Retinal pigment epithelial cell (primary cell): ENCODE measurements around the gene CDKN1A.

Experiments
- DNase-seq: peaks from one replicate; pipeline ENCODE4 v3.0.0-alpha.2; 2010; ENCODE audit warnings: low read depth
- H3K4me3 ChIP-seq: 2 replicates; pipeline ENCODE4 v1.5.1; 2011; ENCODE audit warnings: mild to moderate bottlenecking, low read length, control low read depth, moderate library complexity
- CTCF ChIP-seq: conservative IDR thresholded peaks from 2 replicates; pipeline ENCODE4 v1.5.1; 2011; ENCODE audit warnings: low read depth, low read length, control low read depth, inconsistent platforms

CDKN1A gene

GRCh38 chr6:36691612-36692011 is 13.1 kb downstream of the CDKN1A start:
- no peak overlapping the region for H3K4me3 ChIP-seq
- DNase-seq = no peak
- TF ChIP-seq CTCF = no peak

- DNase-seq = no peak
- no peak for TF ChIP-seq CTCF
- H3K4me3 ChIP-seq = no peak overlapping the region
Observed at GRCh38 chr6:36692220-36692619, 13.7 kb downstream of the CDKN1A start.

GRCh38 chr6:36692861-36693702 is 14.6 kb downstream of the CDKN1A start:
- no peak overlapping the region for H3K4me3 ChIP-seq
- DNase-seq = no peak
- no peak for TF ChIP-seq CTCF

GRCh38 chr6:36694616-36695015 is 16.1 kb downstream of the CDKN1A start:
- DNase-seq = no peak
- no peak overlapping the region for H3K4me3 ChIP-seq
- no peak for TF ChIP-seq CTCF

GRCh38 chr6:36695414-36695813 is 16.9 kb downstream of the CDKN1A start:
- DNase-seq = no peak
- no peak overlapping the region for H3K4me3 ChIP-seq
- TF ChIP-seq CTCF = no peak

- H3K4me3 ChIP-seq = no peak within 1 kb of the TSS
- TF ChIP-seq CTCF = no peak
- DNase-seq = no peak
Observed at GRCh38 chr6:36697481-36697903, 19.0 kb downstream of the CDKN1A start, which contains the start of gene RAB44. Gene RAB44, plus strand, starts transcription at chr6:36697826. Its CDS starts 6,410 bp downstream, at chr6:36704236.

GRCh38 chr6:36698196-36698595 is 19.7 kb downstream of the CDKN1A start:
- TF ChIP-seq CTCF = no peak
- DNase-seq = no peak
- H3K4me3 ChIP-seq = no peak overlapping the region
